K562 (cell line): ENCODE data around the gene GNB2. TPM values are rescaled to one million over a fixed set of nuclear protein-coding genes. Genes with fewer than 3 reads are reported as not detected.

Experiments used
- ATF7 ChIP-seq: fragments of 450-650 bp; IDR thresholded peaks from 2 replicates; pipeline ENCODE4 v1.7.1; 2014; ENCODE audit warnings: mild to moderate bottlenecking, moderate library complexity
- CBFA2T3 ChIP-seq: fragments of 450-650 bp; IDR thresholded peaks from 2 replicates; pipeline ENCODE4 v1.6.1; 2017
- COPS2 ChIP-seq: fragments of 450-650 bp; conservative IDR thresholded peaks from 2 replicates; pipeline ENCODE4 v1.6.1; 2016; ENCODE audit warnings: mild to moderate bottlenecking, moderate library complexity
- ESRRB ChIP-seq: fragments of 250-450 bp; sonication (Bioruptor Pico); IDR thresholded peaks from 2 replicates; pipeline ENCODE4 v1.5.0; 2020; ENCODE audit warnings: mild to moderate bottlenecking, moderate library complexity, borderline replicate concordance
- KLF10 ChIP-seq: fragments of 250-450 bp; sonication (Bioruptor Pico); IDR thresholded peaks from 2 replicates; pipeline ENCODE4 v1.6.1; 2021; ENCODE audit warnings: matching md5 sums
- MEF2A ChIP-seq: IDR thresholded peaks from 2 replicates; pipeline ENCODE4 v1.6.1; 2011; ENCODE audit warnings: low read depth, mild to moderate bottlenecking, low read length, moderate library complexity; ENCODE audit not compliant: control insufficient read depth
- NELFE ChIP-seq: IDR thresholded peaks from 2 replicates; pipeline ENCODE4 v1.6.1; 2011; ENCODE audit warnings: mild to moderate bottlenecking; ENCODE audit not compliant: insufficient read depth, insufficient read length
- NFE2 ChIP-seq: IDR thresholded peaks from 2 replicates; pipeline ENCODE4 v1.6.1; 2014; ENCODE audit warnings: antibody characterized with exemption, low read depth
- NFXL1 ChIP-seq: fragments of 450-650 bp; formaldehyde crosslinking; IDR thresholded peaks from 2 replicates; pipeline ENCODE4 v1.4.0; 2021; ENCODE audit warnings: mild to moderate bottlenecking
- TEAD1 ChIP-seq, 2 experiments: fragments of 450-650 bp in 1 of 2; sonication (generic) in 1 of 2; formaldehyde crosslinking; IDR thresholded peaks; 2 replicates each; pipeline versions ENCODE4 v1.4.0 to v1.8.0; 2020 to 2022; ENCODE audit warnings: mild to moderate bottlenecking in 2 of 2, missing genetic modification reagents in 1 of 2
- THRAP3 ChIP-seq: fragments of 450-650 bp; IDR thresholded peaks from 2 replicates; pipeline ENCODE4 v1.6.1; 2016; ENCODE audit warnings: mild to moderate bottlenecking, inconsistent platforms, borderline replicate concordance
- ZNF184 ChIP-seq: sonication (generic); formaldehyde crosslinking; IDR thresholded peaks from 2 replicates; pipeline ENCODE4 v1.5.0; 2020; ENCODE audit warnings: missing genetic modification reagents
- ZNF354B ChIP-seq: fragments of 250-450 bp; sonication (Bioruptor Pico); IDR thresholded peaks from 2 replicates; pipeline ENCODE4 v1.4.0; 2020
- ZNF780A ChIP-seq: fragments of 250-450 bp; sonication (Bioruptor Pico); IDR thresholded peaks from 2 replicates; pipeline ENCODE4 v1.5.0; 2021; ENCODE audit warnings: mild to moderate bottlenecking
- ZZZ3 ChIP-seq: fragments of 450-650 bp; IDR thresholded peaks from 2 replicates; pipeline ENCODE4 v1.6.1; 2016; ENCODE audit warnings: antibody characterized with exemption, mild to moderate bottlenecking, moderate library complexity
- polyA plus RNA-seq, 8 experiments: library from polyadenylated mRNA; depleted of rRNA in 4 of 8; stranded (reverse) in 5 of 8; unstranded in 3 of 8; fragments of >200 nt; fragmentation: Nextera tagmentation in 2 of 8; fragmentation: Illumina TruSeq in 1 of 8; extraction: Ambion mirVana in 2 of 8; extraction: Trizol in 1 of 8; gene quantifications; 2 replicates each; pipeline versions ENCODE4 v1.2.1 to v1.2.3, GENCODE V29; 2011 to 2014; ENCODE audit warnings: inconsistent platforms in 1 of 8, missing spikeins in 1 of 8
- total RNA-seq, 7 experiments: library from RNA; depleted of rRNA in 6 of 7; stranded (reverse); fragments of >200 nt in 6 of 7; fragmentation: Illumina TruSeq in 2 of 7; extraction: Trizol in 2 of 7; gene quantifications; 2 replicates each; pipeline versions ENCODE4 v1.2.1 to v1.2.3, GENCODE V29; 2011 to 2021; ENCODE audit warnings: low replicate concordance in 1 of 7
- TF ChIP-seq, protein P1 (sequence below): fragments of 450-650 bp; conservative IDR thresholded peaks from 2 replicates; pipeline ENCODE4 v1.6.1; 2016; ENCODE audit warnings: missing genetic modification characterization, low read depth, mild to moderate bottlenecking, missing compliant biosample characterization, moderate library complexity
- TF ChIP-seq, protein P2 (sequence below): sonication (generic); formaldehyde crosslinking; IDR thresholded peaks from 2 replicates; pipeline ENCODE4 v1.8.0; 2022; ENCODE audit warnings: missing genetic modification reagents, mild to moderate bottlenecking, borderline replicate concordance
- TF ChIP-seq, protein P3 (sequence below): fragments of 250-450 bp; sonication (Bioruptor Pico); IDR thresholded peaks from 2 replicates; pipeline ENCODE4 v1.9.0; 2021; ENCODE audit warnings: mild to moderate bottlenecking
- TF ChIP-seq, protein P4 (sequence below): fragments of 250-450 bp; sonication (Bioruptor Pico); IDR thresholded peaks from 2 replicates; pipeline ENCODE4 v1.5.0; 2021; ENCODE audit warnings: mild to moderate bottlenecking, borderline replicate concordance

GNB2 gene
- total and polyA plus RNA-seq, 9 of the 15 experiments (the other 6 are each of a cell fraction or from before 2014, with no cell fraction given): 0.65 to 320 (median 104) TPM

DNA sequence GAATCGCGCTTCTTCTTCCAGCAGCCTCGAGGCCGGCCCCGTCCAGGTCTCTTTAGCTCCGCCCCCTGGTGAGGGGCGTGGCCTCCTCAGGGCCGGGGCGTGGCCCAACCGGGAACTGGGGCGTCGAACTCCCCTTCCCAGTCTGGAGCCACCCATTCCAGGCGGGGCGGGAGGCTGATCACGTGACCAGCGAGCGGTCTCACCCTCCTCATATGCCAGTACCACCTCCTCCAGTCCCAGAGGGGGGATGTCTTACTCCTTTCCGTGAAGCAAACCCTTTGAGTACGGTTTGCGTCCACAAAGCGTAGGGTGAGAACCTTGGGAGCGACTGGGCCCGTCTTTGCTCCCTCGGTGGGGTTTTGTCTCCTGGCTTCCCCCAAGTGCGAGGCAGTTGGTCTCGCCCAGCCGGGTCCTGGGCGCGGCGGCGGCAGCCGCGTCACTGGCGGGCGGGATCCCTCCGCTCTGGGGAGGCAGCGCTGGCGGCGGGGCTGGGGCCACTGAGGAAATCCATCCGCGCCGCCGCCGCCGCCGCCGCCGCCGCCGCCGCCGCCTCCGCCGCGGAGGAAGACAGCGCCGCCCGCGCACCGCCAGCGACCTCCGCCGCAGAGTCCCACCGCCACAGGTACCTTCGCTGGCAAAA is at the start of gene GNB2 (continued):
- TF ChIP-seq ATF7 (peak; percentile 100), NFXL1 (CRISPR knock-in tag) (no peak), NFE2 (peak; percentile 34; the same call in 1 of the 2 replicates), ZZZ3 (no peak), COPS2 (no peak), ZNF354B (CRISPR knock-in tag) (no peak), ZNF780A (CRISPR knock-in tag) (no peak), ZNF184 (no peak), THRAP3 (no peak), NELFE (no peak), MEF2A (no peak), ESRRB (CRISPR knock-in tag) (no peak), KLF10 (CRISPR knock-in tag) (no peak), CBFA2T3 (peak; percentile 59), TEAD1 (CRISPR knock-in tag; IDR thresholded peaks at IDR 0.05) (peak; percentile 58 to 75; a peak in 2 of 4 replicates)
- TF ChIP-seq, protein P1, sequence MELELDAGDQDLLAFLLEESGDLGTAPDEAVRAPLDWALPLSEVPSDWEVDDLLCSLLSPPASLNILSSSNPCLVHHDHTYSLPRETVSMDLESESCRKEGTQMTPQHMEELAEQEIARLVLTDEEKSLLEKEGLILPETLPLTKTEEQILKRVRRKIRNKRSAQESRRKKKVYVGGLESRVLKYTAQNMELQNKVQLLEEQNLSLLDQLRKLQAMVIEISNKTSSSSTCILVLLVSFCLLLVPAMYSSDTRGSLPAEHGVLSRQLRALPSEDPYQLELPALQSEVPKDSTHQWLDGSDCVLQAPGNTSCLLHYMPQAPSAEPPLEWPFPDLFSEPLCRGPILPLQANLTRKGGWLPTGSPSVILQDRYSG (tag): no peak
- TF ChIP-seq, protein P2, sequence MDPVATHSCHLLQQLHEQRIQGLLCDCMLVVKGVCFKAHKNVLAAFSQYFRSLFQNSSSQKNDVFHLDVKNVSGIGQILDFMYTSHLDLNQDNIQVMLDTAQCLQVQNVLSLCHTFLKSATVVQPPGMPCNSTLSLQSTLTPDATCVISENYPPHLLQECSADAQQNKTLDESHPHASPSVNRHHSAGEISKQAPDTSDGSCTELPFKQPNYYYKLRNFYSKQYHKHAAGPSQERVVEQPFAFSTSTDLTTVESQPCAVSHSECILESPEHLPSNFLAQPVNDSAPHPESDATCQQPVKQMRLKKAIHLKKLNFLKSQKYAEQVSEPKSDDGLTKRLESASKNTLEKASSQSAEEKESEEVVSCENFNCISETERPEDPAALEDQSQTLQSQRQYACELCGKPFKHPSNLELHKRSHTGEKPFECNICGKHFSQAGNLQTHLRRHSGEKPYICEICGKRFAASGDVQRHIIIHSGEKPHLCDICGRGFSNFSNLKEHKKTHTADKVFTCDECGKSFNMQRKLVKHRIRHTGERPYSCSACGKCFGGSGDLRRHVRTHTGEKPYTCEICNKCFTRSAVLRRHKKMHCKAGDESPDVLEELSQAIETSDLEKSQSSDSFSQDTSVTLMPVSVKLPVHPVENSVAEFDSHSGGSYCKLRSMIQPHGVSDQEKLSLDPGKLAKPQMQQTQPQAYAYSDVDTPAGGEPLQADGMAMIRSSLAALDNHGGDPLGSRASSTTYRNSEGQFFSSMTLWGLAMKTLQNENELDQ (CRISPR knock-in tag): no peak
- TF ChIP-seq, protein P3, sequence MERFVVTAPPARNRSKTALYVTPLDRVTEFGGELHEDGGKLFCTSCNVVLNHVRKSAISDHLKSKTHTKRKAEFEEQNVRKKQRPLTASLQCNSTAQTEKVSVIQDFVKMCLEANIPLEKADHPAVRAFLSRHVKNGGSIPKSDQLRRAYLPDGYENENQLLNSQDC (CRISPR knock-in tag): peak; percentile 98; the same call in 1 of the 2 replicates
- TF ChIP-seq, protein P4, sequence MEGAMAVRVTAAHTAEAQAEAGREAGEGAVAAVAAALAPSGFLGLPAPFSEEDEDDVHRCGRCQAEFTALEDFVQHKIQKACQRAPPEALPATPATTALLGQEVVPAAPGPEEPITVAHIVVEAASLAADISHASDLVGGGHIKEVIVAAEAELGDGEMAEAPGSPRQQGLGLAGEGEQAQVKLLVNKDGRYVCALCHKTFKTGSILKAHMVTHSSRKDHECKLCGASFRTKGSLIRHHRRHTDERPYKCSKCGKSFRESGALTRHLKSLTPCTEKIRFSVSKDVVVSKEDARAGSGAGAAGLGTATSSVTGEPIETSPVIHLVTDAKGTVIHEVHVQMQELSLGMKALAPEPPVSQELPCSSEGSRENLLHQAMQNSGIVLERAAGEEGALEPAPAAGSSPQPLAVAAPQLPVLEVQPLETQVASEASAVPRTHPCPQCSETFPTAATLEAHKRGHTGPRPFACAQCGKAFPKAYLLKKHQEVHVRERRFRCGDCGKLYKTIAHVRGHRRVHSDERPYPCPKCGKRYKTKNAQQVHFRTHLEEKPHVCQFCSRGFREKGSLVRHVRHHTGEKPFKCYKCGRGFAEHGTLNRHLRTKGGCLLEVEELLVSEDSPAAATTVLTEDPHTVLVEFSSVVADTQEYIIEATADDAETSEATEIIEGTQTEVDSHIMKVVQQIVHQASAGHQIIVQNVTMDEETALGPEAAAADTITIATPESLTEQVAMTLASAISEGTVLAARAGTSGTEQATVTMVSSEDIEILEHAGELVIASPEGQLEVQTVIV (CRISPR knock-in tag): no peak; the same call in 1 of the 2 replicates
